Left lung (tissue), 14 donors: ENCODE measurements around the gene ASGR2. TPM values are rescaled to one million over a fixed set of nuclear protein-coding genes. Genes with fewer than 3 reads are reported as not detected.
"Not testable (repeated sequence)": the region's sequence is repeated elsewhere in the genome, so short reads cannot be mapped to it uniquely, and the experiment has no call there.

Experiments
- ATAC-seq: fragments of 200-7000 bp; cut with Tn5 transposase; one replicate; pipeline ENCODE4 v1.9.1; 2020; ENCODE audit warnings: moderate library complexity
- DNase-seq, 4 donors: peaks; one replicate each; pipeline ENCODE4 v3.0.0-alpha.2; 2013 to 2020
- H3K27ac ChIP-seq, 2 donors: fragments of 200-600 bp; sonication (generic) in 1 of 2; one replicate each; pipeline versions ENCODE4 v1.5.0 to v1.8.0; 2020 to 2021
- H3K27me3 ChIP-seq, 2 donors: fragments of 200-600 bp; sonication (generic) in 1 of 2; one replicate each; pipeline versions ENCODE4 v1.5.0 to v1.8.0; 2020 to 2021
- H3K36me3 ChIP-seq, 2 donors: fragments of 200-600 bp; sonication (generic) in 1 of 2; one replicate each; pipeline versions ENCODE4 v1.5.0 to v1.8.0; 2020 to 2021
- H3K4me1 ChIP-seq, 2 donors: fragments of 200-600 bp; one replicate each; pipeline ENCODE4 v1.8.0; 2021
- H3K4me3 ChIP-seq, 2 donors: fragments of 200-600 bp; sonication (generic) in 1 of 2; one replicate each; pipeline versions ENCODE4 v1.5.0 to v1.8.0; 2020 to 2021; ENCODE audit warnings: mild to moderate bottlenecking in 1 of 2
- H3K9me3 ChIP-seq, 2 donors: fragments of 200-600 bp; sonication (generic) in 1 of 2; one replicate each; pipeline versions ENCODE4 v1.5.0 to v1.8.0; 2020 to 2021
- intact Hi-C, 2 donors: fragments of 100-400 bp; cut with DNase I; formaldehyde crosslinking; loops; one replicate each; pipeline versions ENCODE4 v1.11.2 to v1.14.2; 2022
- long read RNA-seq, 12 donors: library from polyadenylated mRNA in 2 of 12; unstranded in 2 of 12; transcript quantifications; one replicate each; pipeline ENCODE4 v2.0.0 and lab custom pipeline, GENCODE V29; 2019 to 2026
- polyA plus RNA-seq, 6 donors: library from polyadenylated mRNA; unstranded; fragments of 120-200 nt; gene quantifications; one replicate each; pipeline ENCODE4 v1.2.1, GENCODE V29; 2013; ENCODE audit not compliant: insufficient read length in 6 of 6
- total RNA-seq, 2 donors: library from RNA; stranded (reverse); fragmentation: NEBNext Ultra II Directional; extraction: Animal tissue kit (Norgen Biotek cat#: 25700); gene quantifications; one replicate each; pipeline ENCODE4 v1.2.1, GENCODE V29; 2021
- TF ChIP-seq, protein P1 (sequence below), 2 donors: fragments of 200-600 bp; sonication (generic) in 1 of 2; IDR thresholded peaks; one replicate each; pipeline versions ENCODE4 v1.5.0 to v1.8.0; 2021; ENCODE audit warnings: antibody characterized with exemption in 2 of 2
- donor health status: DM: no; HTN: yes; CAD: no.
- donor health status: DM: no; HTN: no; CAD: no.

The ASGR2 gene, protein sequence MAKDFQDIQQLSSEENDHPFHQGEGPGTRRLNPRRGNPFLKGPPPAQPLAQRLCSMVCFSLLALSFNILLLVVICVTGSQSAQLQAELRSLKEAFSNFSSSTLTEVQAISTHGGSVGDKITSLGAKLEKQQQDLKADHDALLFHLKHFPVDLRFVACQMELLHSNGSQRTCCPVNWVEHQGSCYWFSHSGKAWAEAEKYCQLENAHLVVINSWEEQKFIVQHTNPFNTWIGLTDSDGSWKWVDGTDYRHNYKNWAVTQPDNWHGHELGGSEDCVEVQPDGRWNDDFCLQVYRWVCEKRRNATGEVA
- total RNA-seq (1 to 10 TPM; 1.0 to 2.7 TPM), polyA plus RNA-seq (under 1 TPM; 0.34 to 0.76 (median 0.51) TPM)
- long read RNA-seq, donor 1: 0 reads
- long read RNA-seq, donor 2: 0 reads
- long read RNA-seq, donor 3: 0 reads
- long read RNA-seq, donor 4, partial matches to known transcripts: 0 of 1 reads
- long read RNA-seq, donor 4, other reads (novel, unspliced or antisense): 1 of 1 reads
- long read RNA-seq, donor 5: 0 reads
- long read RNA-seq, donor 6: 0 reads
- long read RNA-seq, donor 7: 0 reads
- long read RNA-seq, donor 8: 0 reads
- long read RNA-seq, donor 9: 0 reads
- long read RNA-seq, donor 10, partial matches to known transcripts: 0 of 5 reads
- long read RNA-seq, donor 10, other reads (novel, unspliced or antisense): 5 of 5 reads
- long read RNA-seq, donor 11: 0 reads
- long read RNA-seq, donor 12: 0 reads

DNA sequence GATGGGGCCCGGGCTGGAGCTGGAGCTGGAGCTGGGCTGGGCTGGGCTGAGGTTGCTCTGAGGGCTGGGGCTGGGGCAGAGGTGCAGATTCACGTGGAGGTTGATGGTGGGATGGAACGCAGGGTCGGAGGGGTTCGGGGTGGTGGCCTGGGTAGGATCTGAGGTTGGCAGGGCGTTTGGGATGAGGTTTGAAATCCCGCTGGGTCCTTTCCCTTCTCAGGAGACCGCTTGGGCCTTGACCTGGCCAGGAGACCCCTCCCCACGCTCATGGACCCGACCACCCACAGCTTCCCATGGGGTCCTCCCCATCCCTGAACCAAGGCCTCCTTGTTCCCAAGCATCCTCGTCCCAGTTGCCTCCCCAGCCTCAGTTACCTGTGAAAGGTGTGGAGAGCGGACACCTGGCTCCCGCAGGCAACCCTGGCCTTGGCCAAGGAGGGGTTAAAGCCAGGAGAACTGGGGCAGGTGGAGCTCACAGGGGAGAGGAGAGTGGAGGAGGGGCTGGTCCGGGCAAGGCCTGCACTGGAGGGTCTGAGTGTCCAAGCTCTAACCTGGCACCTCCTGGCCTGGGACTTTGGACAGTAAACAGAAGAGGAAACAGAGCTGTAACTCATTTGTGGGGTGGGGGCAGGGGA is at the start of gene ASGR2:
Gene ASGR2 (minus strand): TSS at position 582 of the 634 bp plus-strand sequence. CDS start 582 bp downstream, outside the sequence.
- Histone ChIP-seq H3K9me3 (no peaks in the 10 kb centered on the region), H3K4me3 (no peak within 1 kb of the TSS), H3K36me3 (no peaks in the 10 kb centered on the region), H3K27me3 (peaks cover 0 to 28% of the 10 kb centered on the region in 2 donors), H3K27ac (peak within 1 kb of the TSS in 1 of 2 donors; percentile 53), H3K4me1 (peaks cover 0 to 20% of the 10 kb centered on the region in 2 donors)
- TF ChIP-seq, protein P1, sequence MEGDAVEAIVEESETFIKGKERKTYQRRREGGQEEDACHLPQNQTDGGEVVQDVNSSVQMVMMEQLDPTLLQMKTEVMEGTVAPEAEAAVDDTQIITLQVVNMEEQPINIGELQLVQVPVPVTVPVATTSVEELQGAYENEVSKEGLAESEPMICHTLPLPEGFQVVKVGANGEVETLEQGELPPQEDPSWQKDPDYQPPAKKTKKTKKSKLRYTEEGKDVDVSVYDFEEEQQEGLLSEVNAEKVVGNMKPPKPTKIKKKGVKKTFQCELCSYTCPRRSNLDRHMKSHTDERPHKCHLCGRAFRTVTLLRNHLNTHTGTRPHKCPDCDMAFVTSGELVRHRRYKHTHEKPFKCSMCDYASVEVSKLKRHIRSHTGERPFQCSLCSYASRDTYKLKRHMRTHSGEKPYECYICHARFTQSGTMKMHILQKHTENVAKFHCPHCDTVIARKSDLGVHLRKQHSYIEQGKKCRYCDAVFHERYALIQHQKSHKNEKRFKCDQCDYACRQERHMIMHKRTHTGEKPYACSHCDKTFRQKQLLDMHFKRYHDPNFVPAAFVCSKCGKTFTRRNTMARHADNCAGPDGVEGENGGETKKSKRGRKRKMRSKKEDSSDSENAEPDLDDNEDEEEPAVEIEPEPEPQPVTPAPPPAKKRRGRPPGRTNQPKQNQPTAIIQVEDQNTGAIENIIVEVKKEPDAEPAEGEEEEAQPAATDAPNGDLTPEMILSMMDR (IDR thresholded peaks at IDR 0.05): no peak
- ATAC-seq: peak; percentile 11
- DNase-seq: peak in 1 of 4 donors; percentile 69
- intact Hi-C loops: no loop called here

DNA sequence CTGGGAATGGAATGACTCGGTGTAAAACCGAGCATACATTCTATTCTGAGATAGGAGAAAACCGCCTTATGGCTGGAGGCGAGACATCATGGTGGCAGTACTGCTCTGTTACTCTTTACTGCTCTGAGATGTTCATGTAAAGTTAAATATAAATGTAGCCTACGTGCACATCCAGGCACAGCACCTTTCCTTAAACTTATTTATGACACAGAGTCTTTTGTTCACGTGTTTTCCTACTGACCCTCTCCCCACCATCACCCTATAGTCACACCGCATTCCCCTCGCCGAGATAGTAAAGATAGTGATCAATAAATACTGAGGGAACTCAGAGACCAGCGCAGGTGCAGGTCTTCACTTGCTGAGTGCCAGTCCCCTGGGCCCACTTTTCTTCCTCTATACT is 44.9 kb upstream of the ASGR2 start:
- H3K36me3 ChIP-seq, H3K27ac ChIP-seq, ATAC-seq, intact Hi-C loops, H3K4me1 ChIP-seq, H3K4me3 ChIP-seq, DNase-seq, H3K9me3 ChIP-seq: not testable (repeated sequence)
- peaks cover 0 to 25% of the 10 kb centered on the region in 2 donors for H3K27me3 ChIP-seq

DNA sequence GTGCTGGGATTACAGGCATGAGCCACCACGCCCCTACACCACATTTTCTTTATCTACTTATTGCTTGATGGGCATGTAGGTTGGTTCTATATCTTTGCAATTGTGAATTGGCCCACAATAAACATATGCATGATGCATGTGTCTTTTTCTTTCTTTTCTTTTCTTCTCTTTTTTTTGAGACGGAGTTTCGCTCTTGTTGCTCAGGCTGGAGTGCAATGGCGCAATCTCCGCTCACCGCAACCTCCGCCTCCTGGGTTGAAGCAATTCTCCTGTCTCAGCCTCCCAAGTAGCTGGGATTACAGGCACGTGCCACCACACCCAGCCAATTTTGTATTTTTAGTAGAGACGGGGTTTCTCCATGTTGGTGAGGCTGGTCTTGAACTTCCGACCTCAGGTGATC is 43.8 kb upstream of the ASGR2 start:
- intact Hi-C loops, H3K36me3 ChIP-seq, DNase-seq, H3K9me3 ChIP-seq, H3K27ac ChIP-seq, ATAC-seq, H3K4me1 ChIP-seq, H3K4me3 ChIP-seq: not testable (repeated sequence)
- H3K27me3 ChIP-seq: peaks cover 0 to 25% of the 10 kb centered on the region in 2 donors

DNA sequence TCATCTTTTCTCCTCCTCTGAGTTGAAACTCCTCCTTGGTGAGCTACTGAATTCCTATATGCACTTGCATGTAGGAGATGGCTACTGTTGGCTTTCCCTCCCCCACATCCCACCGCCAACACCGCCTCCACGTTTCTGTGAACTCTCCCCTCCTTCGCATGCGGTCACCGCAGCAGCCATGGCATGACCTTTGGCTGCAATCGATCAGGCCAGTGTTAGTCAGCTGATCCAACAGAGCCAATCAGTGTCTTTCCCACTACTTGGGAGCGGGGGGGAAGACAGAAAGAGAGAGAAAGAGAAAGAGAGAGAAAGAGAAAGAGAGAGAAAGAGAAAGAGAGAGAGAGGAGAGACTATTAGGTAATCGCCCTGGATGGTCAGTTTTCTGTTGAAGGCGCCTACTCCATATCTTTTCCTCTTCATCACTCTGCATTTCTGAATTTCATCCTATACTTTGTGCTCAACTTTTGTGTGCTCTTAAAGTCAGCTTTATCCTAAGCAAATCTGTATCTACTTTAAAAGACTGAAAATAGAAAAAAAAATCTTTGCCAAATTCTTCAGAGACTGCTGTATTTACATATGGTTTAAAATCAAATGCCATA is 41.8 kb upstream of the ASGR2 start:
- intact Hi-C loops: no loop called here
- ATAC-seq (no peak), DNase-seq (no peak)
- no peaks in the 10 kb centered on the region for H3K36me3 ChIP-seq
- TF ChIP-seq, protein P1 (IDR thresholded peaks at IDR 0.05): no peak
- H3K27me3 ChIP-seq: peaks cover 0 to 25% of the 10 kb centered on the region in 2 donors
- H3K4me3 ChIP-seq: no peak overlapping the region
- no peaks in the 10 kb centered on the region for H3K9me3 ChIP-seq
- no peaks in the 10 kb centered on the region for H3K4me1 ChIP-seq
- H3K27ac ChIP-seq: no peak overlapping the region

DNA sequence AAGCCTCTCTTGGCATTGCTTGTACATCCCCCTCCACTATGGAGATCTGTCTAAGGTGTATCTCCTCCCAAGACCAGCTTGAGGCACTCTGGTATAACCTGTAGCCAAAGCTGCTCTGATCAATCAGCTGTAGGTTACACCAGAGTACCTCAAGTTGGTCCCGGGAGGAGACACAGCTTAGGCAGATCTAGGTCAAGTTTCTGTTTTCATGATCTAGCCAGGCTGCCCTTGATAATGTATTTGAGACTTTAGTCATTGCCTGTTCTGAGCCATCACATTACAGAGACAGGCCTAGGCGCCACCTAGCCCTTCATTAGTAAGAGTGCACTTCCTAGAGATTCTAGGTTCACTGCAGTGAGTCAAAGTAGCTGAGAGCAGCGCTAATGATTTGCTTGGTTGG is 33.1 kb upstream of the ASGR2 start:
- DNase-seq (no peak), ATAC-seq (no peak)
- TF ChIP-seq, protein P1 (IDR thresholded peaks at IDR 0.05): no peak
- no peaks in the 10 kb centered on the region for H3K36me3 ChIP-seq
- no peak overlapping the region for H3K27ac ChIP-seq
- no peaks in the 10 kb centered on the region for H3K4me1 ChIP-seq
- intact Hi-C loops: no loop called here
- peaks cover 0 to 4% of the 10 kb centered on the region in 2 donors for H3K27me3 ChIP-seq
- H3K4me3 ChIP-seq: no peak overlapping the region
- H3K9me3 ChIP-seq: no peaks in the 10 kb centered on the region
